ENCODE measurements around the gene SERTAD3.

Gene SERTAD3

GRCh38 chr19:40424637-40425449 lies 19.3 kb downstream of the SERTAD3 start:
- no peak for DNase-seq (ENCODE audit: low read depth)

DNA sequence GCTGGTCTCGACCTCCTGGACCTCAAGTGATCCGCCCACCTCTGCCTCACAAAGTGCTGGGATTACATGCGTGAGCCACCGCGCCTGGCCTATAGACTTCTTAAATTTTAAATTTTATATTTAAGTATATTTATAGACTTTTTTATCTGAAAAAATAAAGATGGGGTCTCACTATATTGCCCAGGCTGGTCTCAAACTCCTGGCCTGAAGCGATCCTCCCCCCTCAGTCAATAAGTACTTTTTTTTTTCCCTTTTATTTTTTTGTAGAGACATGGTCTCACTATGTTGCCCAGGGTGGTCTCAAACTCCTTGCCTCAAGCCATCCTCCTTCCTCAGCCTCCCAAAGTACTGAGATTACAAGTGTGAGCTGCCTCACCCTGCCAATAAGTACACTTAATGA lies 20.2 kb downstream of the SERTAD3 start:
- no peak for DNase-seq (ENCODE audit: low read depth)

DNA sequence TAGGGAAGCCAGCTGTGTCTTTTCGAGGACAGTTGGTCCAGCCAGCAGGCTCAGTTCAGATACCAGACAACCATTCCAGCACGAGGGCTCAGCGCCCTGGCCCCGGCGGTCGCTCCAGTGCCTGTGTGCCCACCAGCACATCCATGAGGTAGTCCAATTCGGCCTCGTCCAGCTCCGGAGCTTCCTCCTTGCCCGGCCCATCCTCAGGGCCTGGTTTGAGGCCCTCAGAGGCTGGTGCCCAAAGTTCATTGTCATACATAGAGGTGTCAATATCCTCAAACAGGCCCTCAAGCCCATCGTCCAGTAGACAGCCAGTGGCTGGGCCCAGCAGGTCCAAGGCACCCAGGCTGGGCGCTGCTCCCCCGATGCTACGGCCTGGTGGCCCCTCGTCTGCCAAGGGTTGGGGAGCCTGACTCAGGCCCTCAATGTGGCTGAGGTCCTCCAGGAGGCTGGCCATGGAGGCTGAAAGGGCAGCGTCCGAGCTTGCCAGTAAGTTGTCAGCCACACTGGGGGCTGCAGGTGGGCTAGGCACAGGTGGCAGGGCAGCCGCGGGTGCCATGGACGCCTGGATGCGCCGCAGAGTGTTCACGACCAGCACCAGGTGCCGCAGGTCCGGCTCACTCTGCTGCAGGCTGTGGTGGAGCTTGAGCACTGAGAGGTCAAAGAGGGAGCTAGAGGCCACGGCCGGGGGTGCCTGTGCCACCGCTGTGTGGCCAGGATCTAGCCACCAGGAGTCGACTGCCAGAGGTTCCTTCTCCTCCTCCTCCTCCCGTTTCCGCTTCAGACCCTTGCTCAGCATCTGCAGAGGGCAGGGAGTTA lies 21.2 kb downstream of the SERTAD3 start:
- DNase-seq (ENCODE audit: low read depth), result no peak

GRCh38 chr19:40421993-40422747 lies 22.0 kb downstream of the SERTAD3 start:
- DNase-seq (ENCODE audit: low read depth), result no peak

DNA sequence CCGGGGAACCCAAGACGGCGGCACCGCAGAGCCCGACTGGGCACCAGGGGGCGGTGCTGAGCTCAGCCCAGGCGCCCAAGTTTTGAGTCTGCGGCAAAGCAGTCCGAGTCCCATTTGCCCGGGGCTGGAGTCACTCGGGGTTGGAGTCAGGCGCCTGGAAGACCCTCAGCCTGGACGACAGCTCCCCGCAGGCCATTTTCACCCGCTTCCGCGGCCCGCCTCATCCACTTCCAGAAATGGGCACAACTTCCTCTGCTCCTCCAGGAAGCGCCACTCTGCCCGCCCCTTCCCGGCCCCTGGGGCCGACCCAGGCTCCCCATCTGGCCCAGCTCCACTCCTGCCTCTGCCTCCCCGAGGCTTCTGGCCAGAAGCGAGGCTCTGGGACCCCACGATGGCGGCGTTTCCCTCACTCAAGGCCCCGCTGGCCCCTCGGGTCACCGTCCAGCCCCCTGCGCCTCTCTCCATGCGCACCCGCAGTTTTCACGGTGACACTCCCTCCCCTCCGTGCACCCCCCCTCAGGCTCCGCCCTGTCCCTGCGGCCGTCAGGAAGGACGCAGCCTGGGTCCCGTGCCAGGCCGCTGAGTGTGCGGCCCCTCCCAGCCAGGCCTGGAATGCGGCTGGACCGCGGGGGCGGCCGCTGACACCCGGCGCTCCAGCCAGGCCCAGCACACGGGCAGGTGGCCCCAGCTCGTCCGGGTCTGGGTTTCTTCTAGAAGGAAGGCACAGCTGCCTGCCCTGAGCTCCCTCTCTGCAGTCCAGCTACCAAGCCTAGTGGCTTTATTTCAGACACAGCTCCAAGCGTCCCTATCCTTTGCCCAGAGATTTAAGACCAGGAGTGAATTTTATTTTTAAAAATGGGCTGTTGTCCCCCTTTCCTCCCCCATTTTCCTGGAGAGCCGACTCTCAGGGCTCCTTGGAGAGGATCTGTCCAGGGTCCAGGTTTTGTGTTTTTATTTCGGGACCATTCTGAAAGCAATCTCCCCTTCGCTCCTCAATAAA lies 23.1 kb downstream of the SERTAD3 start:
- peak; percentile 49 for DNase-seq (ENCODE audit: low read depth)

GRCh38 chr19:40420451-40420765 lies 23.7 kb downstream of the SERTAD3 start:
- no peak for DNase-seq (ENCODE audit: low read depth)

DNA sequence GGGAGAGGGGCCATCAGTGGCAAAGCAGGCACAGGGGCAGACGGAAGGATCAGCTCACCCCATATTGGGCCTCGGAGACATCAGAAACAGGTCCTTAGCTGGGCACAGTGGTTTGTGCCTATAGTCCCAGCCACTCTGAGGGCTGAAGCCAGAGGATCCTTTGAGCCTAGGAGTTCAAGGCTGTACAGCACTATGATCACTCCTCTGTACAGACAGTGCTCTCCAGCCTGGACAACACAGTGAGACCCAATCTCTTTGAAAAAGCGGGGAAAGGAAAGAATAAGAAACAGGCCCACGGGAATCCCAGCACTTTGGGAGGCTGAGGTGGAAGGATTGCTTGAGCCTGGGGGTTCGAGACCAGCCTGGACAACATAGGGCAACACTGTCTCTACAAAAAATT lies 24.4 kb downstream of the SERTAD3 start:
- no peak for DNase-seq (ENCODE audit: low read depth)

GRCh38 chr19:40419066-40419612 lies 25.0 kb downstream of the SERTAD3 start:
- DNase-seq (ENCODE audit: low read depth), result no peak

- DNase-seq (ENCODE audit: low read depth), result no peak
Measured at GRCh38 chr19:40418040-40418439, 26.1 kb downstream of the SERTAD3 start.

DNA sequence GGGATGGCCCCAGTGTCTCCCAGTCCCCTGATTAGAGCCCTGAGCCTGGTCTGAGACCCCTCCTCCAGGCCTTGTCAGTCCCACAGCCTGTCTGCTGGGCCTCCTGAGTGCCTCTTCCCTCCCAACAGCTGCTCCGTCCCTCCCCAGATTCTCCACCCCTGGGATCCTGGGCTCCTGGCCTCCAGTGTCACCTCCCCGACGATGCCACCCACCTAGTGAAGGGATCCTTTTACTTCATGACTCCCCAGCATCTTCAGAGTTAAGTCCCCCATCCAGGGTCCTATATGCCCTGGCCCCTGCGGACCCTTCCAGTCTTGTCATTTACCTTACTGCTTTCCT lies 26.5 kb downstream of the SERTAD3 start:
- no peak for DNase-seq (ENCODE audit: low read depth)

- DNase-seq (ENCODE audit: low read depth), result no peak
Measured at GRCh38 chr19:40416918-40417642, 27.1 kb downstream of the SERTAD3 start.

GRCh38 chr19:40415768-40416167 lies 28.4 kb downstream of the SERTAD3 start:
- DNase-seq (ENCODE audit: low read depth), result no peak

GRCh38 chr19:40414542-40415535 lies 29.3 kb downstream of the SERTAD3 start:
- DNase-seq (ENCODE audit: low read depth), result no peak

DNA sequence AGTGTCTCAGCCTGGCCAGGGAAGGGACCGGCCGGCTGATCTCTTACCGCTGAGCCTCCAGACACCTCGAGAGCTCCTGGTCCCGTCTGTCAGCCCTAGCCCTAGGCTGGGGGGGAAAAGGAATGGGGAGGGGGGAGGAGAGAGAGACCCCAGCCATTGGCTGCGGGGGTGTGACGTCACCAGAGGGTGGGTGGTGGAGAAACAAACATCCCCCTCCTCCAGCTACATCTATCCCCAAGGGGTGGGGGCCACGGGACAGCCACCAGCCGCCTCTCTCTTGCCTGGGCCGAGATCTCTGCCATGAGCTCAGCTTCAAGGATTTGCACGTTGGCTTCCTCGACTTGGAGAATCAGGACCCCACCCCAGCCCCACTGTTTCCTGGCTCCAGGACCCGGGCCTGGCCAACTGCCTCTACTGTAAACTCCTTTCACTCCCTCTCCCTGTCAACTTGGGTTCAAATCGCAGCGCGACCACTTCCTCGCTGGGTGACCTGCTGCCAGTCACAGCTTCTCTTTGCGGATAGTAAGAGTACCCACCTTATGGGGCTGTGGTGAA lies 30.8 kb downstream of the SERTAD3 start, which contains the start of gene PRX:
PRX (minus strand) TSS at position 88 of the 555 bp plus-strand sequence. CDS start 5,446 bp downstream, outside the sequence.
- DNase-seq (ENCODE audit: low read depth), result no peak

DNA sequence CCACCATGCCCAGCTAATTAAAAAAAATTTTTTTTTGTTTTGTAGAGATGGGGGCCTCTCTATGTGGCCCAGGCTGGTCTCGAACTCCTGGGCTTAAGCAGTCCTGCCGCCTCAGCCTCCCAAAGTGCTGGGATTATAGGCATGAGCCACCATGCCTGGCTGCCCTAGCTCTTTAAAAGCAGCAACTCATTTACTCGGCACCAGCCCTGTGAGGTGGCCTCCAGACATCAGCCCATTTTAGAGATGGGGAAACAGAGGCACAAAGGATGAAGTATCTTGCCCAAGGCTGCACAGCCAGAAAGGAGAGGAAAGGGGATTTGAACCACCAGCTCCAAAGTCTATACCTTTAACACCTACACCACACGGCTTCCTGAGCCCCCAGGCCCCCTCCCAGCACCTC lies 31.3 kb downstream of the SERTAD3 start:
- no peak for DNase-seq (ENCODE audit: low read depth)

- no peak for DNase-seq (ENCODE audit: low read depth)
Measured at GRCh38 chr19:40411958-40412499, 32.1 kb downstream of the SERTAD3 start.

GRCh38 chr19:40411125-40411842 lies 32.9 kb downstream of the SERTAD3 start:
- no peak for DNase-seq (ENCODE audit: low read depth)

DNA sequence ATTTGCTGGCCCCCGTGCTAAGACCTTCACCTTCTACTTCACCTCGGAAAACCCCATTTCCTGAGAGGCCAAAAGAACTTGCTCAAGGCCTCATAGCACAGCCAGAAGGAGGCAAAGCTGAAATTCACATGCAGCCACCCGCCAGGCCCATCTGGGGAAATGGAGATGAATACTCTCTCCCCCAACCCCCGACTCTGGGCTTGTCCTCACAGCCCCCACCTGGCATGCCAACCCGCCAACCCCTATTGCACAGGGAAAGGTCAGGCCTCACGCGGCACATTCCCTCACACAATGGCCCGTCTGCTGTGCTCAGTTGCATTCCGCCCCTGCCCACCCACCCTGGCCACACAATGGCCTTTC lies 34.1 kb downstream of the SERTAD3 start:
- DNase-seq (ENCODE audit: low read depth), result no peak
